Fibroblast of lung (primary cell): Measurements from ENCODE around the gene TATDN3.

ENCODE experiments used
- CTCF ChIP-seq, 2 donors: IDR thresholded peaks in 1 of 2; conservative IDR thresholded peaks in 1 of 2; 1 replicate in 1 of 2; 2 replicates in 1 of 2; pipeline ENCODE4 v1.5.1; 2011 to 2012; ENCODE audit warnings: low read length in 2 of 2, control low read depth in 1 of 2, inconsistent platforms in 1 of 2, low read depth in 1 of 2, mild to moderate bottlenecking in 1 of 2
- EZH2 ChIP-seq: IDR thresholded peaks from 2 replicates; pipeline ENCODE4 v1.5.1; 2012; ENCODE audit warnings: low read length, control low read depth, mild to moderate bottlenecking; ENCODE audit errors: missing control alignments

GRCh38 chr1:212828395-212828794, 36.7 kb downstream of the TATDN3 start:
- no peak for TF ChIP-seq EZH2
- TF ChIP-seq CTCF (conservative IDR thresholded peaks at IDR 0.05 in 1 of 2, IDR thresholded peaks at IDR 0.05 in 1 of 2; ENCODE audit: low read depth in 1 of 2, low read length in 2 of 2) = no peak
